GM19193 (cell line): ENCODE measurements around the gene HLA-DOB.

Experiments
- POLR2A ChIP-seq: IDR thresholded peaks from 4 replicates; pipeline ENCODE4 v1.6.1; 2011; ENCODE audit not compliant: insufficient read depth, insufficient read length; ENCODE audit errors: extremely low read depth

The HLA-DOB gene

DNA sequence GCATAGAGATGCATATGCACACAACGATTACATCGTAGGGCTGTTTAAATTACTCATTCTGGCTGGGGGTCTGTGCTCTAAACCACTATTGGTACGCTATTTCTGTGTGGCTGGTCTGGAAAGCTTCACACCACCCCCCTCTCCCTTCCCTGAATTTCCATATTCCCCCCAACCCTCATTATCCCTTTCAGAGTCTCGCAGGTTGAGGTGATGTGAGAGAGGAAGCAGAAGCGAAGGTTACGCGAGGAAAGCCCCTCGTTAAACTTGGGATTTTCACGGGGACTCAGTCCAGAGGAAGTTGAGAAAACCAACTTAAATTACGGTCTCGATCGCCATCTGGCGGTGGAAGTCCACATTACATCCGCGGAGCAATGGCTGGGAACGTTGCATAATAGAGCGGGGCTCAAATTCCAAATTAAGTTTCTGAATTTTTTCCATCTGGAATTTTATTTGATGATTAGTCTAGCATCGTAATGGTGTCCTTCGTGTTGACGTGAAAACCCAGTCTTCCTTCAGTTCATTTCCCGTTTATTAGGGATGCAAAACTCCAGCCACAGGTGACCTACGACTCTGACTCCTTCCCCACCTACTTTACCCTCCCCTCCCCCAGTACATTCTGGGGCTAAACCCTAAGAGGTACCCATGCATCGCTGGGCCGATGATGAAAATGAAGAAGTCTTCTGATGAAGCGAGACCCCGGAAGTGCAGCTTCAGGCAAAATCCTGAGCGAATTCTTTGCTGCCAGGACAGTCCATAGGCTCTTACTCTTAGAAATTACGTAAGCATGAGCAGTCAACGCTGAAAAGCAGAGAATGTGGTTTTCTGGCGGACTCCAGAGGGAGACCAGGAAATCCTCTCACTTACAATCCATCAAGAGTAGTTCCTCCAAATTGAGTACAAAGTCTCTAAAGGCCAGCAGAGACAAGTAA is 19.7 kb downstream of the HLA-DOB start:
- no peak for TF ChIP-seq POLR2A

DNA sequence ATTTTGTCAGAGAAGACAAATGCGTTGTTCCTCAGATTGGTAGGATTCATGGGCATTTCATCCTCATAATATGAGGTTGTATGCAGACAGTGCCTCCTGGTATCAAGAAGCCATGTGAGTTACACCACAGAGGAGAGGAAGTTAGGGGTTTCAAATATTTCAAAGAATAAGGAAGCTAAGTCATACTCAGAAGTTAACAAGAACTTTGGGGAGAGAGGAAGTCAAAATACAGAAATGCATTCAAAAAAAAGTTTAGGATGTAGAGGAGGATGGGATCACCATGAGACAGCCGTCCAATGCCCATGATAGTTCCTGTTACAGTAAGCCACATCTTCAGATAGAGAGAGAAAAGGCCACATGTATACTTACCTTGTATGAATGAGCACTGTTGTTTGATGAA is 22.3 kb downstream of the HLA-DOB start:
- no peak for TF ChIP-seq POLR2A

DNA sequence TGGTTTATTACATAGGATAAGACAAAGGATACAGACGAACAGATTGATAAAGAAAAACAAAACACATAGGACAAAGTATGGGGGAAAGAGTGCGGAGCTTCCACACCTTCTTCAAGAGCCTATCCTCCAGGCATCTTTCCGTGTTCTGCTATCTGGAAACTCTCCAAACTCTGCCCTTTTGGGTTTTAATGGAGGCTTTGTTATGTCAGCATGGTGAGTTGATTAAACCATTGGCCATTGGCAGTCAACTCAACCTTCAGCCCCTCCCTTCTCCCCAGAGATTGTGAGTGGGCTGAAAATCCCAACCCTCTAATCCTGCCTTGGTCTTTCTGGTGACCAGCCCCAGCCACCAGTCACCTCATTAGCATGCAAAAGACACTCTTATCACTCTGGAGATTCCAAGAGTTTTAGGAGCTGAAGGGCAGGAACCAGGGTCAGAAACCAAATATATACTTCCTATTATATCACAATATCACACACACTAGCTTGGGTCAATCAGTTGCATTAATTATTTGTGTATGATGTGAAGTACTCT is 23.8 kb downstream of the HLA-DOB start:
- no peak for TF ChIP-seq POLR2A

DNA sequence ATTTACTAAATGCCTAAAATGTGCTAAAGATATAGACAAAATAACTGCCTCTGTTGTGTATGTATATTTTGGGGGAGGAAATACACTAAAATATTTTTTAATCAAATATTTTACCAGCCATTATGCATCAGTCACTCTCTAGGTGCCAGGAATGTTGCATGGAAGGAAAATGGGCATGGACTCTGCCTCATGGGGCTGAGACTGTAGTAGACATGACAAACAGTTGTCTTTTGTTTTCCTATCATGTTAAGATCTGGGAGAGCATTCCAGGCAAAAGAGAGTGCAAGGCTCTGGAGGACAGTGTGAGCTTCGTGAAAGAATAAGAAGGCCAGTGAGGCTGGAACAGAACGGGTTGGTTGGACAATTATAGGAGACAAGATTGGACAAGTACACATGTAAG is 26.5 kb downstream of the HLA-DOB start:
- no peak for TF ChIP-seq POLR2A

DNA sequence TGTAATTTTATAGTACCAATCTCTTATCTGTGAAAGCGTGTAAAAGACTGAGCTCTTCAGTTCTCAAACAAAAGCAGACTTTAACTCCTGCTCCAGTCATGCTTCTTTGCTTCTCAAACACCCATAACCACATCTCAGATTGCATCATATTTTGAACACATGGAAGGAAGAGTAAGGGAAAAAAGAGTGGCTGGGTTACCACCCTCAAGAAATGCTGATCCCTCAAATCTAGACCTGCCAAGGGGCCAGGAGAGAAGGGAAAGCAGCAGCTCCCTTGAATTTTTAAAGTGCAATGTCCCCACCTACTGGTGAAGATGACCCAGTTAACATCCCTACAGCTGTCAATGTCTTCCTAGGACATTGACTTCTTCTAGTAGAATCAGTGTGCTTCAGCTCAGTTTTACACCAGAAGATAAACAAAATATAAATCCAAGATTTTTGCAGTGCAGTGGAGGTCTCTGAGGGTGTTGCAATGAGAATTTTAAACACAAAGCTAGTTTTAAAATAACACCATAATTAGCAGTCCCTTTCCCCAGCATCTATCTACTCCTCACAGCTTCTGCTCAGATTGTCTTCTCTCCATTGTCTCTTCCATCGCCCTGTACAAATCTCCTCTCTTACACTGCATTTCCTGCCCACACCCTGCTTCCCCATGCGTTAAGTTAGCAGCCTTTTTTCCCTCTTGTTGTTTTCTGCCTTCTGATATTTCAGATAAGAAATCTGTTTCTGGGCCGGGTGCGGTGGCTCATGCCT is 30.8 kb downstream of the HLA-DOB start:
- TF ChIP-seq POLR2A, result no peak

DNA sequence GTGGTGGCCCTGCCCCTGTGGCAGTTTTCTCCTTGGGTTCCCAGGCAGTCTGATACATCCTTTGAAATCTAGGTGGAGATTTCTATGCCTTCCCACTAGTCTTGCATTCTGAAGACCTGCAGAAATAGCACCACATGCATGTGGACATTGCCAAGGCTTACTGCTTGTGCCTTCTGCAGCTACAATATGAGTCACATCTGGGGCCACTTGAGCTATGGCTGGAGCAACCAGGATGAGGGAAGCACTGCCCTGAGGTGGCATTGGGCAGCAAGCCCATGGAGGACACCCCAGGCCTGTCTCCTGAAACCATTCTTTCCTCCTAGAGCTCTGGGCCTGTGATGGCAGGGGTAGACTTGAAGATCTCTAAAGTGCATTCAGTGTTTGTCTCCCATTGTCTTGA is 37.8 kb downstream of the HLA-DOB start:
- no peak for TF ChIP-seq POLR2A

DNA sequence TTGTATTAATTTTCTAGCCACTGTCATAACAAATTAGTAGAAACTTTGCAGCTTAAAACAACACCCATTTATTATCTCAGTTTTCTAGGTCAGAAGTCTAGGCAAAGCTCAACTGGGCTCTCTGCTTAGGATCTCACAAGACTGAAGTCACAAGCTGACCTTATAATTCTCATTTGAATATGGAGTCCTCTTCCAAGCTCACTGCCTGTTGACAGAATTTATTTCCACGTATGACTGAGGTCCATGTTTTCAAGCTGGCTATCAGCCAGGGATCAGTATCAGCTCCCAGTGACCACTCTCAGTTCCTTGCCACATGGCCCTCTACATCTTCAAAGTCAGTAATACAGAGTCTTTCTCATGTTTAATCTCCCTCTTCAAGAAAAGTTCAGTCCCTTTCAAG is 41.7 kb downstream of the HLA-DOB start:
- TF ChIP-seq POLR2A, result no peak

DNA sequence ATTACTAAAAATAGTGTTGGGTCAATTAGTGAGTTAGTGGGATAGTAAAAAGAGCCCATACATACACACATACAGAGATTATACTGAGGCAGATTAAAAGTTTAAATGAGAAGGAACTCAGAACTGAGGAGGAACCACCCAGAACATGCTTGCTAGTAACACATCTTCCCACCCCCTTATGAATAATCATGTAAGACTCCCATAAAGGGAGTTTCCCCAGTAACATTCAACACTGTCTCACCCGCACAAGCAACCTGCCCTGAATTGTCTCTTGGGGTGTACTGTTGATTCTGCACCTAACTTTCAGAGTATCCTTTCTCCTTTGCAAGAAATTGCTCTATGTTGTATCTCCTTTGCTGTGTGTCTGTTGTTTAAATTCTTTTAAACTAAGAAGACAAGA is 42.4 kb downstream of the HLA-DOB start:
- TF ChIP-seq POLR2A, result no peak

DNA sequence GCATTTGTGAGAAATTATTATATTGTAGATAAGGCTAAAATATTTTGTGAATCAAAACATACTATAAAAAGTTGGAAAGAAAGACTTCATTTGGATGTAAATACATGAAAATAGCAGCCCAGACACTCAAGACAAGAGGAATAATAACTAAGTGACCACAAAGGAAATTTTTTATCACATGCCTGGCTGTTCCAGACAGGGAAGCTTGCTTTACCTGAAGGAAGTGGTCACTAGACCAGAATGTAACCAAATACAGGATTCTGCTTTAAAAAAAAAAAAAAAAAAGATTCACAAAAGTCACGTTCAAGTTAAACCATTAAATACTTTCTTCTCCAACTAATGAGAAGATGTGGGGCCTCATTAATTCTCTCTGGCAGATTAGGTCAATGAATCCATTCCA is 44.1 kb downstream of the HLA-DOB start:
- no peak for TF ChIP-seq POLR2A

DNA sequence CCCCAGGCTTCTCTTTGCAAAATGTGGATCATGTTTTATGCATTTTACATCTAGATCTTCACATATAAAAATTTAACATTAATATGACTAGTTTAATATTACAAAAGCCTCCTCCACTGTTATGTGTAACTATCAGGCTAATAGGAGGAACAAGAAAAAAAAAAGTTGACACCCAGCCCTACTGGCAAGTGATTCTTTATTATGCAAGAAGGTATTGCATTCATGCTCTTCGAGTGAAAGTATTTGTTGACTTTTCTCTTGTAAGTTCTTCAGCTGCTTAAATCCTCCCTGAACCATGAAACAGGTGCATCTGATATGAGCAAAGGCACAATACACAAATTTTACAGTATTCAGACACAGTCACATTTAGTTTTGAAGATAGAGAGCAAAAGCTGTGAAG is 52.8 kb downstream of the HLA-DOB start:
- no peak for TF ChIP-seq POLR2A

DNA sequence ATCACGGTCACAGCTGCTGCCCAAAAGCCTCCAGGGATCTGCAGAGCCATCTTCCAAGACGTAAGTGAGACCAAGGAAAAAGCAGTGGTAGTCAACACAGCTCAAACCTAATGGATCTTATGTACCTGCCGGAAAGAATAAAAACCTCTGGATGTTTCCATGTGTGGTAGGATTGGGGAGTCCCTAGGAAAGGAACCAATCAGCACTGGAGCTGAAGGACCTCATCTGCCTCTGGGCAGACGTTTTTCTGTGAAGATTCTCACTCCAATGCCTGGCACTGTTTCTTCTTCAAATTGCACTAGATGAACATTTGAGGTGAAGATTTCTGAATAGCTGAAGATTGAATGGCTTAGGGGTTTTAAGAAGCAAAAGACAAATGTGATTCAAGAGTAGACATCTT is 53.4 kb downstream of the HLA-DOB start, which contains the start of gene HLA-DQB2:
Gene HLA-DQB2 (minus strand): TSS at position 112 of the 400 bp plus-strand sequence. CDS start 62 bp downstream, at position 50.
- TF ChIP-seq POLR2A, result no peak
